GM12878 (cell line): ENCODE results near the gene TSHZ2. TPM values are rescaled to one million over a fixed set of nuclear protein-coding genes. Genes with fewer than 3 reads are reported as not detected.

Source experiments
- ATAC-seq: fragments of 200-7000 bp; cut with Tn5 transposase; 3 replicates; pipeline ENCODE4 v1.9.1; 2020; ENCODE audit warnings: mild to moderate bottlenecking, moderate library complexity
- BruUV-seq: library from RNA; stranded (reverse); fragments of 400-500 nt; replicated peaks from 2 replicates; lab custom pipeline; 2021; lab: Mats Ljungman, UMichigan
- CTCF ChIA-PET: fragments of 300-600 bp; sonication (Branson Sonifier 250); formaldehyde crosslinking; extraction: SDS; loops from one replicate; lab custom pipeline; 2021; ENCODE audit warnings: inconsistent platforms; lab: Yijun Ruan, JAX
- POLR2A ChIA-PET: fragments of 350-600 bp; formaldehyde crosslinking; extraction: SDS; loops from one replicate; lab custom pipeline; 2021; ENCODE audit warnings: inconsistent platforms; lab: Charles Lee
- RAD21 ChIA-PET: fragments of 300-600 bp; sonication (Branson Sonifier 250); formaldehyde crosslinking; loops from one replicate; lab custom pipeline; 2023; ENCODE audit warnings: antibody characterized with exemption; ENCODE audit not compliant: unreplicated experiment; lab: Charles Lee
- SMC1A ChIA-PET: fragments of 300-600 bp; sonication (Branson Sonifier 250); formaldehyde crosslinking; loops from one replicate; lab custom pipeline; 2023; ENCODE audit not compliant: unreplicated experiment, uncharacterized antibody; lab: Charles Lee
- DNase-seq: peaks from one replicate; pipeline ENCODE4 v3.0.0-alpha.2; 2011; ENCODE audit warnings: low read depth, low spot score
- FAIRE-seq: peaks from 3 replicates; lab custom pipeline; 2011; peaks lifted over from hg19 to GRCh38; lab: Jason Lieb, UNC
- H2AFZ ChIP-seq: 2 replicates; pipeline ENCODE4 v1.6.0; 2011; ENCODE audit warnings: low read depth, low read length, control low read depth; ENCODE audit not compliant: control insufficient read depth
- H3K27ac ChIP-seq: 2 replicates; pipeline ENCODE4 v1.5.1; 2011; ENCODE audit warnings: control low read depth; ENCODE audit not compliant: control insufficient read depth, insufficient read depth
- H3K27me3 ChIP-seq, 2 experiments: replicated peaks in 1 of 2; 2 replicates each; pipeline versions ENCODE4 v1.6.0 to v1.6.1; 2011; ENCODE audit warnings: low read length in 1 of 2; ENCODE audit not compliant: control insufficient read depth in 2 of 2, insufficient read depth in 2 of 2
- H3K36me3 ChIP-seq, 2 experiments: 2 replicates each; pipeline ENCODE4 v1.5.1; 2011; ENCODE audit warnings: low read length in 1 of 2; ENCODE audit not compliant: control insufficient read depth in 2 of 2, insufficient read depth in 2 of 2
- H3K4me1 ChIP-seq: 2 replicates; pipeline ENCODE4 v1.6.1; 2011; ENCODE audit warnings: mild to moderate bottlenecking, low read length, moderate library complexity, mixed read lengths; ENCODE audit not compliant: control insufficient read depth, insufficient read depth
- H3K4me2 ChIP-seq: 2 replicates; pipeline ENCODE4 v1.6.0; 2011; ENCODE audit warnings: control low read depth; ENCODE audit not compliant: control insufficient read depth, insufficient read depth
- H3K4me3 ChIP-seq: fragments of 200-600 bp; sonication (generic); 2 replicates; pipeline ENCODE4 v1.5.1; 2016
- H3K79me2 ChIP-seq: 2 replicates; pipeline ENCODE4 v1.6.0; 2011; ENCODE audit warnings: low read length; ENCODE audit not compliant: control insufficient read depth, insufficient read depth
- H3K9ac ChIP-seq: 2 replicates; pipeline ENCODE4 v1.8.0; 2011; ENCODE audit warnings: low read length, control low read depth, mixed read lengths; ENCODE audit not compliant: control insufficient read depth, insufficient read depth
- H3K9me3 ChIP-seq: replicated peaks from 3 replicates; pipeline ENCODE4 v1.5.1; 2011; ENCODE audit warnings: mild to moderate bottlenecking, low read length; ENCODE audit not compliant: control insufficient read depth, insufficient read depth
- H4K20me1 ChIP-seq: 2 replicates; pipeline ENCODE4 v1.6.0; 2011; ENCODE audit not compliant: control insufficient read depth, insufficient read depth
- HDAC6 ChIP-seq: fragments of 200-600 bp; sonication (generic); IDR thresholded peaks from one replicate; pipeline ENCODE4 v1.8.0; 2017; ENCODE audit warnings: antibody characterized with exemption; ENCODE audit not compliant: unreplicated experiment
- LARP7 ChIP-seq: fragments of 450-650 bp; IDR thresholded peaks from 2 replicates; pipeline ENCODE4 v1.6.1; 2017; ENCODE audit warnings: mild to moderate bottlenecking
- POLR2AphosphoS5 ChIP-seq: IDR thresholded peaks from 2 replicates; pipeline ENCODE4 v1.6.1; 2011; ENCODE audit warnings: mild to moderate bottlenecking, low read length, inconsistent platforms
- RELA ChIP-seq: fragments of 450-650 bp; IDR thresholded peaks from 2 replicates; pipeline ENCODE4 v1.8.0; 2014; ENCODE audit warnings: borderline replicate concordance; ENCODE audit not compliant: partially characterized antibody
- USF1 ChIP-seq: IDR thresholded peaks from 2 replicates; pipeline ENCODE4 v1.6.1; 2011; ENCODE audit warnings: borderline replicate concordance, low read depth, mild to moderate bottlenecking, moderate library complexity, mixed read lengths, low read length; ENCODE audit not compliant: insufficient read depth; ENCODE audit errors: extremely low read length
- ZNF592 ChIP-seq: fragments of 450-650 bp; IDR thresholded peaks from 2 replicates; pipeline ENCODE4 v1.6.1; 2017; ENCODE audit warnings: mild to moderate bottlenecking, moderate library complexity
- WGBS: methylation state at CpG from one replicate; pipeline ENCODE4 v1.1.6; 2016; ENCODE audit warnings: low lambda C conversion rate; ENCODE audit not compliant: insufficient replicate concordance, insufficient coverage; ENCODE audit errors: missing lambda C conversion rate; 5-methylcytosine and 5-hydroxymethylcytosine counted together
- in situ Hi-C: fragments of 300-500 bp; cut with MboI; formaldehyde crosslinking; loops from 9 replicates; pipeline ENCODE4 v1.14.3; 2018; ENCODE audit warnings: mixed read lengths
- intact Hi-C: fragments of 100-400 bp; cut with micrococcal nuclease; formaldehyde crosslinking; loops from one replicate; pipeline ENCODE4 v1.14.2; 2022; ENCODE audit not compliant: unreplicated experiment
- polyA plus RNA-seq, 11 experiments: library from polyadenylated mRNA; depleted of rRNA in 4 of 11; unstranded in 6 of 11; stranded (reverse) in 5 of 11; fragments of >200 nt; fragmentation: Nextera tagmentation in 4 of 11; fragmentation: Illumina TruSeq in 1 of 11; extraction: Ambion mirVana in 4 of 11; extraction: Trizol in 1 of 11; gene quantifications; 1 replicate in 1 of 11; 2 replicates in 10 of 11; pipeline versions ENCODE4 v1.2.1 to v1.2.3, GENCODE V29; 2011 to 2016; ENCODE audit warnings: inconsistent platforms in 2 of 11, missing spikeins in 2 of 11, low read depth in 1 of 11
- total RNA-seq, 4 experiments: library from RNA; depleted of rRNA in 3 of 4; stranded (reverse); fragments of >200 nt in 3 of 4; fragmentation: Illumina TruSeq in 1 of 4; extraction: Trizol in 1 of 4; gene quantifications; 2 replicates each; pipeline versions ENCODE4 v1.2.1 to v1.2.3, GENCODE V29; 2013 to 2021
- TF ChIP-seq, protein P1 (sequence below): IDR thresholded peaks from 2 replicates; pipeline ENCODE4 v1.6.1; 2012; ENCODE audit warnings: improper control_type of control experiment, low read depth, low read length; ENCODE audit not compliant: insufficient replicate concordance

Gene TSHZ2
- total and polyA plus RNA-seq, 10 of the 15 experiments (the other 5 are each of a cell fraction or from before 2014, with no cell fraction given) = 0.01 to 0.86 (median 0.13) TPM; not detected in 2

GRCh38 chr20:53017206-53017605 lies 45.0 kb downstream of the TSHZ2 start:
- no peak for TF ChIP-seq ZNF592
- no peak for TF ChIP-seq RELA
- TF ChIP-seq HDAC6 = no peak
- TF ChIP-seq, protein P1, sequence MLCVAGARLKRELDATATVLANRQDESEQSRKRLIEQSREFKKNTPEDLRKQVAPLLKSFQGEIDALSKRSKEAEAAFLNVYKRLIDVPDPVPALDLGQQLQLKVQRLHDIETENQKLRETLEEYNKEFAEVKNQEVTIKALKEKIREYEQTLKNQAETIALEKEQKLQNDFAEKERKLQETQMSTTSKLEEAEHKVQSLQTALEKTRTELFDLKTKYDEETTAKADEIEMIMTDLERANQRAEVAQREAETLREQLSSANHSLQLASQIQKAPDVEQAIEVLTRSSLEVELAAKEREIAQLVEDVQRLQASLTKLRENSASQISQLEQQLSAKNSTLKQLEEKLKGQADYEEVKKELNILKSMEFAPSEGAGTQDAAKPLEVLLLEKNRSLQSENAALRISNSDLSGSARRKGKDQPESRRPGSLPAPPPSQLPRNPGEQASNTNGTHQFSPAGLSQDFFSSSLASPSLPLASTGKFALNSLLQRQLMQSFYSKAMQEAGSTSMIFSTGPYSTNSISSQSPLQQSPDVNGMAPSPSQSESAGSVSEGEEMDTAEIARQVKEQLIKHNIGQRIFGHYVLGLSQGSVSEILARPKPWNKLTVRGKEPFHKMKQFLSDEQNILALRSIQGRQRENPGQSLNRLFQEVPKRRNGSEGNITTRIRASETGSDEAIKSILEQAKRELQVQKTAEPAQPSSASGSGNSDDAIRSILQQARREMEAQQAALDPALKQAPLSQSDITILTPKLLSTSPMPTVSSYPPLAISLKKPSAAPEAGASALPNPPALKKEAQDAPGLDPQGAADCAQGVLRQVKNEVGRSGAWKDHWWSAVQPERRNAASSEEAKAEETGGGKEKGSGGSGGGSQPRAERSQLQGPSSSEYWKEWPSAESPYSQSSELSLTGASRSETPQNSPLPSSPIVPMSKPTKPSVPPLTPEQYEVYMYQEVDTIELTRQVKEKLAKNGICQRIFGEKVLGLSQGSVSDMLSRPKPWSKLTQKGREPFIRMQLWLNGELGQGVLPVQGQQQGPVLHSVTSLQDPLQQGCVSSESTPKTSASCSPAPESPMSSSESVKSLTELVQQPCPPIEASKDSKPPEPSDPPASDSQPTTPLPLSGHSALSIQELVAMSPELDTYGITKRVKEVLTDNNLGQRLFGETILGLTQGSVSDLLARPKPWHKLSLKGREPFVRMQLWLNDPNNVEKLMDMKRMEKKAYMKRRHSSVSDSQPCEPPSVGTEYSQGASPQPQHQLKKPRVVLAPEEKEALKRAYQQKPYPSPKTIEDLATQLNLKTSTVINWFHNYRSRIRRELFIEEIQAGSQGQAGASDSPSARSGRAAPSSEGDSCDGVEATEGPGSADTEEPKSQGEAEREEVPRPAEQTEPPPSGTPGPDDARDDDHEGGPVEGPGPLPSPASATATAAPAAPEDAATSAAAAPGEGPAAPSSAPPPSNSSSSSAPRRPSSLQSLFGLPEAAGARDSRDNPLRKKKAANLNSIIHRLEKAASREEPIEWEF = no peak
- no peak for TF ChIP-seq LARP7
- no peak for TF ChIP-seq USF1
- TF ChIP-seq POLR2AphosphoS5 = no peak
- no peak overlapping the region for H3K4me2 ChIP-seq
- H3K79me2 ChIP-seq = no peaks in the 10 kb centered on the region
- intact Hi-C loops (no loop called here), in situ Hi-C loops (no loop called here)
- no peak overlapping the region for H3K4me3 ChIP-seq
- H3K27ac ChIP-seq = no peak overlapping the region
- ChIA-PET SMC1A (no interaction called here), POLR2A (no interaction called here), RAD21 (no interaction called here), CTCF (interaction anchor here (0.9 kb wide), 1 partner anchor 65 kb away, joined by 3 read pairs; no protein-coding TSS in a partner anchor)
- DNase-seq = no peak
- no peaks in the 10 kb centered on the region for H3K36me3 ChIP-seq
- H3K27me3 ChIP-seq = no peaks in the 10 kb centered on the region
- no peaks in the 10 kb centered on the region; the same call in 2 of the 3 replicates for H3K9me3 ChIP-seq
- H2AFZ ChIP-seq = no peak overlapping the region
- no peaks in the 10 kb centered on the region for H4K20me1 ChIP-seq
- no peak for ATAC-seq
- no peaks in the 10 kb centered on the region for H3K4me1 ChIP-seq
- H3K9ac ChIP-seq = no peak overlapping the region
- no TSS peak for BruUV-seq
- no peak for FAIRE-seq
- WGBS = 23% methylated on average over 4 of the region's 4 CpGs
